ENCODE data around the gene CD63. TPM values are rescaled to one million over a fixed set of nuclear protein-coding genes. Genes with fewer than 3 reads are reported as not detected.
A peak's percentile ranks its signal among the peaks of the same experiment; 100 is the strongest.
"Not testable (repeated sequence)": the region's sequence is repeated elsewhere in the genome, so short reads cannot be mapped to it uniquely, and the experiment has no call there.

Gene CD63
- total RNA-seq, 1 donor from 2014 or later, result 1,317 TPM

DNA sequence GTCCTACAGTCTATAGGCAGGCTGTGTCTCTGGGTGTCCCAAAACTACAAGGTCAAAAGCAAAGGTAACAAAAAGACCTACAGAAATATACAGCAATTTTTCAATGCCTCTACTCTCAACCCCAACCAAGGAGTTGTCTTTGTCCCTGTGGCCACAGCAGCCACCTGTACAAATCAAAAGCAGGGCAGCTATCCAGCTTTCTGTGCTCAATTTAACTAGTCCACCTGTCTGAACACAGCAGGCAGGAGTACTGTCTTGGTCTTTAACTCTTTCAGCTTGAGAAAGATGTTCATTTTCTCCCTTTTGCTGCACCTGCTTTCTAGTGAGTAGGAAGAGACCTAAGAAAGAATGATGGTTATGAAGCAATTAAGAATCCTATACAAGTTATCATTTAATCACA, 33.8 kb upstream of the CD63 start:
- Mint-ChIP-seq H3K4me3 (ENCODE audit: unreplicated experiment) (no peak overlapping the region), H3K4me1 (ENCODE audit: low read depth) (no peaks in the 10 kb centered on the region), H3K27me3 (ENCODE audit: low read depth) (no peaks in the 10 kb centered on the region), H3K9me3 (ENCODE audit: low read depth) (no peaks in the 10 kb centered on the region), H3K36me3 (ENCODE audit: low read depth) (peaks cover 24% of the 10 kb centered on the region), H3K27ac (ENCODE audit: unreplicated experiment) (no peak overlapping the region)
- no peak for DNase-seq (ENCODE audit: low spot score)
- TF ChIP-seq, protein P1, sequence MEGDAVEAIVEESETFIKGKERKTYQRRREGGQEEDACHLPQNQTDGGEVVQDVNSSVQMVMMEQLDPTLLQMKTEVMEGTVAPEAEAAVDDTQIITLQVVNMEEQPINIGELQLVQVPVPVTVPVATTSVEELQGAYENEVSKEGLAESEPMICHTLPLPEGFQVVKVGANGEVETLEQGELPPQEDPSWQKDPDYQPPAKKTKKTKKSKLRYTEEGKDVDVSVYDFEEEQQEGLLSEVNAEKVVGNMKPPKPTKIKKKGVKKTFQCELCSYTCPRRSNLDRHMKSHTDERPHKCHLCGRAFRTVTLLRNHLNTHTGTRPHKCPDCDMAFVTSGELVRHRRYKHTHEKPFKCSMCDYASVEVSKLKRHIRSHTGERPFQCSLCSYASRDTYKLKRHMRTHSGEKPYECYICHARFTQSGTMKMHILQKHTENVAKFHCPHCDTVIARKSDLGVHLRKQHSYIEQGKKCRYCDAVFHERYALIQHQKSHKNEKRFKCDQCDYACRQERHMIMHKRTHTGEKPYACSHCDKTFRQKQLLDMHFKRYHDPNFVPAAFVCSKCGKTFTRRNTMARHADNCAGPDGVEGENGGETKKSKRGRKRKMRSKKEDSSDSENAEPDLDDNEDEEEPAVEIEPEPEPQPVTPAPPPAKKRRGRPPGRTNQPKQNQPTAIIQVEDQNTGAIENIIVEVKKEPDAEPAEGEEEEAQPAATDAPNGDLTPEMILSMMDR (IDR thresholded peaks at IDR 0.05), result no peak

DNA sequence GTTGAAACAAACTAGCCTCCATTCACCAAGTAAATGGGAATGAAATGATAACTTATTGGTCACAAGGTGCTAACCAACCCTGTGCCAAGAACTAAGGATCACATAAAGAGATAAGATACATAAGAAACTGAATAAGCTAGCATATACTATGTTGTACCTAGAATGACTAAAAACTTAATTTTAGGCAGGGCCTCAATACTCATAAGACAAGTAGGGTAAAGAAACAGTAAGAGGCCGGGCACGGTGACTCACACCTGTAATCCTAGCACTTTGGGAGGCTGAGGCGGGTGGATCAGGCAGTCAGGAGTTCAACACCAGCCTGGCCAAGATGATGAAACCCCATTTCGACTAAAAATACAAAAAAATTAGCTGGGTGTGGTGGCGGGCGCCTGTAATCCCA, 31.9 kb upstream of the CD63 start:
- TF ChIP-seq, protein P1 (IDR thresholded peaks at IDR 0.05), result no peak
- Mint-ChIP-seq H3K4me3 (ENCODE audit: unreplicated experiment) (no peak overlapping the region), H3K27me3 (ENCODE audit: low read depth) (no peaks in the 10 kb centered on the region), H3K4me1 (ENCODE audit: low read depth) (no peaks in the 10 kb centered on the region), H3K9me3 (ENCODE audit: low read depth) (no peaks in the 10 kb centered on the region), H3K27ac (ENCODE audit: unreplicated experiment) (no peak overlapping the region), H3K36me3 (ENCODE audit: low read depth) (peaks cover 25% of the 10 kb centered on the region)
- DNase-seq (ENCODE audit: low spot score), result no peak

DNA sequence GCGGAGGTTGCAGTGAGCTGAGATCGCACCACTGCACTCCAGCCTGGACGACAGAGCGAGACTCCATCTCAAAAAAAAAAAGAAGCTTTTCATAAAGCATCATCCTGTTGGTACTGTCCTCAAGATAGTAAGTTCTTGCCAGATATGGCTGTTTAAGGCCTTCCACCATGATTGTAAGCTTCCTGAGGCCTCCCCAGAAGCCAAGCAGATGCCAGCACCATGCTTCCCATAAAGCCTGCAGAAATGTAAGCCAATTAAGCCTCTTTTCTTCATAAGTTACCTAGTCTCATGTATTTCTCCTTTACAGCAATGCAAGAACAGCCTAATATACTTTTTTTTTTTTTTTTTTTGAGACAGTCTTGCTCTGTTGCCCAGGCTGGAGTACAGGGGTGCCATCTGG, 29.8 kb upstream of the CD63 start:
- not testable (repeated sequence) for H3K9me3 Mint-ChIP-seq (ENCODE audit: low read depth); DNase-seq (ENCODE audit: low spot score); H3K27ac Mint-ChIP-seq (ENCODE audit: unreplicated experiment); H3K4me1 Mint-ChIP-seq (ENCODE audit: low read depth); H3K27me3 Mint-ChIP-seq (ENCODE audit: low read depth); H3K4me3 Mint-ChIP-seq (ENCODE audit: unreplicated experiment)
- H3K36me3 Mint-ChIP-seq (ENCODE audit: low read depth), result peaks cover 32% of the 10 kb centered on the region

DNA sequence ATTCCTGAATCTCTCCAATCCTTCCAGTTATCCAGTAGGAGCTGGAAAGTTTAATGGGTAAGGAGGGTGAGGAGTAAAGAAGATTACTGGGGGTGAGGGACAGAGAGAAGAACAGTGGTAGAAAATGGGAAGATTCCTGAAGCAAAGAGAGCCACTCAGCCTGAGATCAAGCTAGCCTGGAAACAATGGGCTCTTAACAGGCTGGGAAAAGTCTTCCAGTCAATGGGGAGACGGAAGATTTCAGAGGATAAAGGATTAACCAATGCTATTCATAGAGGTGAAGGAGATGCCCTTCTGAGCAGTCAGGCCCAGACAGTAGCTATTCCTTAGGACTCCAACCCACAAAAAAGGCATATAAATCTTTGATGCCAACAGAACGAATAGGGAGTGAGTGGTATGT, 28.9 kb upstream of the CD63 start:
- Mint-ChIP-seq H3K36me3 (ENCODE audit: low read depth) (peaks cover 36% of the 10 kb centered on the region), H3K27ac (ENCODE audit: unreplicated experiment) (peak overlapping the region; percentile 75), H3K9me3 (ENCODE audit: low read depth) (no peaks in the 10 kb centered on the region), H3K4me3 (ENCODE audit: unreplicated experiment) (no peak overlapping the region), H3K4me1 (ENCODE audit: low read depth) (peaks cover 4% of the 10 kb centered on the region), H3K27me3 (ENCODE audit: low read depth) (no peaks in the 10 kb centered on the region)
- TF ChIP-seq, protein P1 (IDR thresholded peaks at IDR 0.05), result no peak
- no peak for DNase-seq (ENCODE audit: low spot score)

DNA sequence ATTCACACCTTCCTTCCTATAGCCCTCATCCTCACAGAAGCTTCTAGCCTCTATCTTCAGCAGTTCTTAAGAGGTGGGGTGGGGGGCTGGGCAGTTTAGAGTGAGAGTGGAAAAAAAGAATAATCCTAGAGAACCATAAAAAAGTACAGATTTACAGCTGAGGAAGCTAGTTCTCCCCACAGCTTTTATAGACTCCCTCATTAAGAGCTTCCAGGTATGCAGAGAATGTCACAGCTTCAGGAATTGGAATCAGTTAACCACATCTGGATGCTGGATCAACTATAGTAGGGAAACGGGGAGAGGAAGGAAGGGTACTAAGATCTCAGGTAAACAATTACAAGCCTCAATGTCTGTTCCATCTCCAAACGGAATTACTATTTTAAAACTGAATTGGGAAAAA, 26.4 kb upstream of the CD63 start:
- TF ChIP-seq, protein P1 (IDR thresholded peaks at IDR 0.05), result no peak
- H3K27me3 Mint-ChIP-seq (ENCODE audit: low read depth), result no peaks in the 10 kb centered on the region
- H3K9me3 Mint-ChIP-seq (ENCODE audit: low read depth), result no peaks in the 10 kb centered on the region
- no peak for DNase-seq (ENCODE audit: low spot score)
- peak overlapping the region; percentile 42 for H3K27ac Mint-ChIP-seq (ENCODE audit: unreplicated experiment)
- peaks cover 4% of the 10 kb centered on the region for H3K4me1 Mint-ChIP-seq (ENCODE audit: low read depth)
- peaks cover 41% of the 10 kb centered on the region for H3K36me3 Mint-ChIP-seq (ENCODE audit: low read depth)
- no peak overlapping the region for H3K4me3 Mint-ChIP-seq (ENCODE audit: unreplicated experiment)

DNA sequence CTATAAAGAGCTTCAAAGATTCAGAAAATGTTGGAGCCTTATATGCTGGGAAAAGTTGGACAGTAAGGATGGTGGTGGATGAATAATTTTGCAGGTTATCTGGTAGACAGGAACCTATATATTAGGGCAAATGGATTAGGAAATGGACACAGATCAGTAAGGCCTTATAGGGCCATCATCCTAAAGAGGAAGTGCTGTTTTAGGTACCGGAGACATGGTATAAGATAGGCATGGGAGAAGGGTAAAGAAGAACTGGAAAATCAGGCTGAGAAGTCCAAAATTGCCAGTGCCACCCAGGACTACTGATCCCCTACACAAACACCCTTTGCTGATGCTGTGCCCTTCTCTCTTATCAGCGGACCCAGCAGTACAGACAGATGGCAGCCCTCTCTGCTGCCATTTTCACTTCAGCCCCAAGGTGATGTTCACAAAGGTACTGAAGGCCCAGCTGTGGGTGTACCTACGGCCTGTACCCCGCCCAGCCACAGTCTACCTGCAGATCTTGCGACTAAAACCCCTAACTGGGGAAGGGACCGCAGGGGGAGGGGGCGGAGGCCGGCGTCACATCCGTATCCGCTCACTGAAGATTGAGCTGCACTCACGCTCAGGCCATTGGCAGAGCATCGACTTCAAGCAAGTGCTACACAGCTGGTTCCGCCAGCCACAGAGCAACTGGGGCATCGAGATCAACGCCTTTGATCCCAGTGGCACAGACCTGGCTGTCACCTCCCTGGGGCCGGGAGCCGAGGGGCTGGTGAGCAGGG, 19.6 kb upstream of the CD63 start:
- H3K4me3 Mint-ChIP-seq (ENCODE audit: unreplicated experiment), result no peak overlapping the region
- no peaks in the 10 kb centered on the region for H3K27me3 Mint-ChIP-seq (ENCODE audit: low read depth)
- TF ChIP-seq, protein P1 (IDR thresholded peaks at IDR 0.05), result no peak
- no peaks in the 10 kb centered on the region for H3K9me3 Mint-ChIP-seq (ENCODE audit: low read depth)
- no peak for DNase-seq (ENCODE audit: low spot score)
- H3K4me1 Mint-ChIP-seq (ENCODE audit: low read depth), result peaks cover 30% of the 10 kb centered on the region
- peaks cover 23% of the 10 kb centered on the region for H3K36me3 Mint-ChIP-seq (ENCODE audit: low read depth)
- H3K27ac Mint-ChIP-seq (ENCODE audit: unreplicated experiment), result no peak overlapping the region
